Keratinocyte (primary cell): Measurements from ENCODE around the gene FMOD. TPM values are rescaled to one million over a fixed set of nuclear protein-coding genes. Genes with fewer than 3 reads are reported as not detected.

Experiments used
- DNase-seq: peaks from one replicate; pipeline ENCODE4 v3.0.0-alpha.2; 2011; ENCODE audit warnings: low read depth, missing footprints, low spot score
- FAIRE-seq: peaks from 2 replicates; lab custom pipeline; 2011; peaks lifted over from hg19 to GRCh38; lab: Jason Lieb, UNC
- H2AFZ ChIP-seq: 2 replicates; pipeline ENCODE4 v1.6.0; 2012; ENCODE audit warnings: low read length, control low read depth, inconsistent platforms; ENCODE audit not compliant: control insufficient read depth
- H3K27ac ChIP-seq: 2 replicates; pipeline ENCODE4 v1.5.1; 2011; ENCODE audit warnings: low read length; ENCODE audit not compliant: control insufficient read depth, insufficient read depth
- H3K27me3 ChIP-seq: 3 replicates; pipeline ENCODE4 v1.6.0; 2011; ENCODE audit warnings: low read length; ENCODE audit not compliant: control insufficient read depth, insufficient read depth; ENCODE audit errors: extremely low read depth
- H3K36me3 ChIP-seq, 2 experiments: 2 replicates in 1 of 2; 3 replicates in 1 of 2; pipeline ENCODE4 v1.5.1; 2011; ENCODE audit warnings: low read length in 2 of 2, mild to moderate bottlenecking in 1 of 2; ENCODE audit not compliant: control insufficient read depth in 2 of 2, insufficient read depth in 2 of 2; ENCODE audit errors: extremely low read depth in 1 of 2
- H3K4me1 ChIP-seq: 3 replicates; pipeline ENCODE4 v1.5.1; 2011; ENCODE audit warnings: low read length; ENCODE audit not compliant: control insufficient read depth, insufficient read depth; ENCODE audit errors: extremely low read depth
- H3K4me2 ChIP-seq: 3 replicates; pipeline ENCODE4 v1.6.0; 2011; ENCODE audit warnings: low read depth, low read length; ENCODE audit not compliant: control insufficient read depth, insufficient read depth; ENCODE audit errors: extremely low read depth
- H3K4me3 ChIP-seq, 3 experiments: fragments of 200-600 bp in 1 of 3; sonication (generic) in 1 of 3; 2 replicates in 2 of 3; 3 replicates in 1 of 3; pipeline ENCODE4 v1.5.1; 2011 to 2016; ENCODE audit warnings: low read length in 3 of 3, mild to moderate bottlenecking in 3 of 3, control low read depth in 2 of 3, inconsistent platforms in 1 of 3, low read depth in 1 of 3, mixed read lengths in 1 of 3, mixed run types in 1 of 3, moderate library complexity in 1 of 3; ENCODE audit not compliant: control insufficient read depth in 2 of 3, insufficient read depth in 2 of 3; ENCODE audit errors: extremely low read depth in 1 of 3
- H3K79me2 ChIP-seq: 2 replicates; pipeline ENCODE4 v1.6.0; 2012; ENCODE audit warnings: low read length; ENCODE audit not compliant: control insufficient read depth, insufficient read depth
- H3K9ac ChIP-seq: 3 replicates; pipeline ENCODE4 v1.6.0; 2011; ENCODE audit warnings: low read length; ENCODE audit not compliant: control insufficient read depth, insufficient read depth; ENCODE audit errors: extremely low read depth
- H3K9me1 ChIP-seq: 3 replicates; pipeline ENCODE4 v1.6.0; 2011; ENCODE audit warnings: low read length; ENCODE audit not compliant: control insufficient read depth, insufficient read depth; ENCODE audit errors: extremely low read depth
- H3K9me3 ChIP-seq: 2 replicates; pipeline ENCODE4 v1.5.1; 2012; ENCODE audit warnings: low read depth, low read length; ENCODE audit not compliant: control insufficient read depth
- H4K20me1 ChIP-seq: 3 replicates; pipeline ENCODE4 v1.6.0; 2011; ENCODE audit warnings: low read length; ENCODE audit not compliant: control insufficient read depth, insufficient read depth; ENCODE audit errors: extremely low read depth
- EZH2 ChIP-seq: IDR thresholded peaks from one replicate; pipeline ENCODE4 v1.6.1; 2012; ENCODE audit warnings: inconsistent platforms, mild to moderate bottlenecking, low read length, moderate library complexity
- dilution Hi-C: fragments of 300-500 bp; cut with MboI; formaldehyde crosslinking; loops from one replicate; pipeline ENCODE4 v1.7.0; 2020; ENCODE audit warnings: low sequenced_read_pairs; ENCODE audit not compliant: extremely low pct_ligation_motif_present
- polyA plus RNA-seq, 5 experiments: library from polyadenylated mRNA; depleted of rRNA in 3 of 5; stranded (reverse) in 3 of 5; stranded (forward) in 1 of 5; unstranded in 1 of 5; fragments of >200 nt; gene quantifications; 1 replicate in 1 of 5; 2 replicates in 3 of 5; 3 replicates in 1 of 5; pipeline versions ENCODE4 v1.2.1 to v1.2.3, GENCODE V29; 2011 to 2012; ENCODE audit warnings: missing spikeins in 2 of 5, low read depth in 1 of 5, low replicate concordance in 1 of 5
- TF ChIP-seq, protein P1 (sequence below), 3 experiments: IDR thresholded peaks in 1 of 3; conservative IDR thresholded peaks in 1 of 3; optimal IDR thresholded peaks in 1 of 3; 2 replicates in 2 of 3; 3 replicates in 1 of 3; pipeline versions ENCODE3 to v1.5.1; 2011; ENCODE audit warnings: low read length in 3 of 3, mild to moderate bottlenecking in 3 of 3, moderate library complexity in 2 of 3, control low read depth in 1 of 3, inconsistent platforms in 1 of 3; ENCODE audit not compliant: insufficient read depth in 2 of 3; ENCODE audit errors: extremely low read depth in 1 of 3

Gene FMOD
- polyA plus RNA-seq, 1 donor (not counting 4 experiments of a cell fraction or from before 2014, with no cell fraction given) = 0.47 TPM

- no peaks in the 10 kb centered on the region for H3K79me2 ChIP-seq
- no peaks in the 10 kb centered on the region for H3K9me3 ChIP-seq
- H3K4me3 ChIP-seq = no peak overlapping the region
- H4K20me1 ChIP-seq = no peaks in the 10 kb centered on the region
- dilution Hi-C loops = loop anchor here (25.0 kb wide), 1 partner anchor 109 kb away; no protein-coding TSS in a partner anchor
- TF ChIP-seq, protein P1, sequence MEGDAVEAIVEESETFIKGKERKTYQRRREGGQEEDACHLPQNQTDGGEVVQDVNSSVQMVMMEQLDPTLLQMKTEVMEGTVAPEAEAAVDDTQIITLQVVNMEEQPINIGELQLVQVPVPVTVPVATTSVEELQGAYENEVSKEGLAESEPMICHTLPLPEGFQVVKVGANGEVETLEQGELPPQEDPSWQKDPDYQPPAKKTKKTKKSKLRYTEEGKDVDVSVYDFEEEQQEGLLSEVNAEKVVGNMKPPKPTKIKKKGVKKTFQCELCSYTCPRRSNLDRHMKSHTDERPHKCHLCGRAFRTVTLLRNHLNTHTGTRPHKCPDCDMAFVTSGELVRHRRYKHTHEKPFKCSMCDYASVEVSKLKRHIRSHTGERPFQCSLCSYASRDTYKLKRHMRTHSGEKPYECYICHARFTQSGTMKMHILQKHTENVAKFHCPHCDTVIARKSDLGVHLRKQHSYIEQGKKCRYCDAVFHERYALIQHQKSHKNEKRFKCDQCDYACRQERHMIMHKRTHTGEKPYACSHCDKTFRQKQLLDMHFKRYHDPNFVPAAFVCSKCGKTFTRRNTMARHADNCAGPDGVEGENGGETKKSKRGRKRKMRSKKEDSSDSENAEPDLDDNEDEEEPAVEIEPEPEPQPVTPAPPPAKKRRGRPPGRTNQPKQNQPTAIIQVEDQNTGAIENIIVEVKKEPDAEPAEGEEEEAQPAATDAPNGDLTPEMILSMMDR (optimal IDR thresholded peaks at IDR 0.05 in 1 of 3, IDR thresholded peaks at IDR 0.05 in 1 of 3, conservative IDR thresholded peaks at IDR 0.05 in 1 of 3; ENCODE audit: extremely low read depth in 1 of 3, insufficient read depth in 2 of 3, low read length in 3 of 3) = no peak
- no peak for TF ChIP-seq EZH2
- H3K4me1 ChIP-seq = no peaks in the 10 kb centered on the region
- no peak overlapping the region for H3K9ac ChIP-seq
- H3K27me3 ChIP-seq = peaks cover 24% of the 10 kb centered on the region
- no peaks in the 10 kb centered on the region for H3K9me1 ChIP-seq
- H3K36me3 ChIP-seq = no peaks in the 10 kb centered on the region
- FAIRE-seq (no peak), DNase-seq (no peak)
- H3K4me2 ChIP-seq = no peak overlapping the region
- H2AFZ ChIP-seq = no peak overlapping the region
- H3K27ac ChIP-seq = no peak overlapping the region
These were observed 2.6 kb upstream of the FMOD start for GRCh38 chr1:203353486-203353885.

GRCh38 chr1:203349773-203350524 is 973 bp downstream of the FMOD start:
- Histone ChIP-seq H3K27ac (no peak overlapping the region), H3K79me2 (no peaks in the 10 kb centered on the region), H3K9me3 (no peaks in the 10 kb centered on the region), H3K4me1 (no peaks in the 10 kb centered on the region), H3K9me1 (no peaks in the 10 kb centered on the region), H3K27me3 (peaks cover 13% of the 10 kb centered on the region), H4K20me1 (no peaks in the 10 kb centered on the region), H2AFZ (no peak overlapping the region), H3K4me2 (no peak overlapping the region), H3K36me3 (no peaks in the 10 kb centered on the region), H3K4me3 (no peak overlapping the region), H3K9ac (no peak overlapping the region)
- FAIRE-seq = no peak
- TF ChIP-seq EZH2 = no peak
- TF ChIP-seq, protein P1 (optimal IDR thresholded peaks at IDR 0.05 in 1 of 3, IDR thresholded peaks at IDR 0.05 in 1 of 3, conservative IDR thresholded peaks at IDR 0.05 in 1 of 3; ENCODE audit: extremely low read depth in 1 of 3, insufficient read depth in 2 of 3, low read length in 3 of 3) = no peak
- no peak for DNase-seq
- dilution Hi-C loops = loop anchor here (25.0 kb wide), 1 partner anchor 112 kb away; no protein-coding TSS in a partner anchor
